ENCODE results near the gene EYA3. TPM values are rescaled to one million over a fixed set of nuclear protein-coding genes. Genes with fewer than 3 reads are reported as not detected.

Gene EYA3
- total and polyA plus RNA-seq, 11 donors, result 5.8 to 23.3 (median 17.4) TPM

- no peak for DNase-seq
- Histone ChIP-seq H3K27ac (peak overlapping the region in 5 of 12 donors; percentile 13 to 93 (median 45)), H3K27me3 (no peaks in the 10 kb centered on the region), H3K36me3 (no peaks in the 10 kb centered on the region), H3K4me1 (peaks cover 0 to 57% (median 0%) of the 10 kb centered on the region in 12 donors), H3K4me3 (peak overlapping the region in 4 of 12 donors; percentile 17 to 36 (median 24)), H3K9me3 (no peaks in the 10 kb centered on the region)
- intact Hi-C loops (cut with DNase I), result no loop called here
- ATAC-seq, result no peak
- TF ChIP-seq CTCF (IDR thresholded peaks at IDR 0.05), result no peak
- TF ChIP-seq POLR2A (IDR thresholded peaks at IDR 0.05), result no peak
- 60 to 77% (median 70%) methylated on average over 3 of the region's 3 CpGs for WGBS, 4 donors
Observed at GRCh38 chr1:28126212-28126611, 37.8 kb upstream of the EYA3 start.

DNA sequence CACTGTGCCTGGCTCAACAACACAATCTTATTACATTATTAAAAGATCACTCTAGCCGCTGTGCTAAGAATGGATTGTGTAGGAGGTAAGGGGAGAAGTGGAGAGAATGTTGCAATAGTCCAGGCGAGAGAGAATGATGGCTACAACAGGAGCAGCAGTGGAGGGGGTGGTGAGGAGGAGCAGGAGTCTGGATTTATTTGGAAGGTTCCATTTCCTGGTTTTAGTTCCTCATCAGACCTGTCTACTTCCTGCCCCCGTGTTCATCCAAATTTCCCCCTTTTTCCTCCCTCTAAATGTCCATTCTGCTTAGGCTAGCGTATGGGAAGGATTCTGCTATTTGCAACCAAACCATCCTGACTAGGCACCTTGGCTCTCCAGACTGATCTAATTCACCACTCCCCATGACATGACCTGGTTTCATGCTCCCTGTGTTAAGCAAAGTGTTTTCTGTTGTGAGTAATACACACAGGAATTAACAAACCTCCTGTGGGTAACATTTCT, 35.1 kb upstream of the EYA3 start:
- Histone ChIP-seq H3K27me3 (no peaks in the 10 kb centered on the region), H3K27ac (peak overlapping the region in 1 of 12 donors; percentile 38), H3K9me3 (no peaks in the 10 kb centered on the region), H3K4me3 (no peak overlapping the region), H3K4me1 (peaks cover 0 to 47% (median 0%) of the 10 kb centered on the region in 12 donors), H3K36me3 (no peaks in the 10 kb centered on the region)
- intact Hi-C loops (cut with DNase I), result no loop called here
- TF ChIP-seq POLR2A (IDR thresholded peaks at IDR 0.05) (no peak), CTCF (IDR thresholded peaks at IDR 0.05) (no peak)
- ATAC-seq, result peak in 1 of 4 donors; percentile 22
- WGBS, 4 donors, result 46 to 56% (median 54%) methylated on average over 4 of the region's 4 CpGs
- DNase-seq, result no peak

DNA sequence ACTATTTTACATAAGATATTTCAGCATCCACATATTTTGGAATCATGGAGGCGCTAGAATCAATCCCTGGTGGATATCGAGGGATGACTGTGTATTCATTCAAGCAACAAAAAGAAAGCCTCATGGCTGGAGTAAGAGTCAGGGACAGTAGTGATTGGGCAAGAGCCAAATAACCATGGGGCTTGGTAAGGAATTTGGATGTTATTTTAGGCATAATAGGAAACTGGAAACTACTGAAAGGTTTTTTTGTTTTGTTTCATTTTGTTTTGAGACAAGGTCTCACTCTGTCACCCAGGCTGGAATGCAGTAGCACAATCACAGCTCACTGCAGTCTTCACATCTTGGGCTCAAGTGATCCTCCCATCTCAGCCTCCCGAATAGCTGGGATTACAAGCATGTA, 33.8 kb upstream of the EYA3 start:
- peak overlapping the region in 1 of 12 donors; percentile 38 for H3K27ac ChIP-seq
- H3K9me3 ChIP-seq, result no peaks in the 10 kb centered on the region
- H3K4me1 ChIP-seq, result peaks cover 0 to 33% (median 0%) of the 10 kb centered on the region in 12 donors
- no peak for DNase-seq
- H3K36me3 ChIP-seq, result no peaks in the 10 kb centered on the region
- H3K4me3 ChIP-seq, result no peak overlapping the region
- no peak for TF ChIP-seq CTCF (IDR thresholded peaks at IDR 0.05)
- TF ChIP-seq POLR2A (IDR thresholded peaks at IDR 0.05), result no peak
- 78 to 89% (median 87%) methylated on average over 3 of the region's 3 CpGs for WGBS, 4 donors
- ATAC-seq, result no peak
- intact Hi-C loops (cut with DNase I), result no loop called here
- no peaks in the 10 kb centered on the region for H3K27me3 ChIP-seq

DNA sequence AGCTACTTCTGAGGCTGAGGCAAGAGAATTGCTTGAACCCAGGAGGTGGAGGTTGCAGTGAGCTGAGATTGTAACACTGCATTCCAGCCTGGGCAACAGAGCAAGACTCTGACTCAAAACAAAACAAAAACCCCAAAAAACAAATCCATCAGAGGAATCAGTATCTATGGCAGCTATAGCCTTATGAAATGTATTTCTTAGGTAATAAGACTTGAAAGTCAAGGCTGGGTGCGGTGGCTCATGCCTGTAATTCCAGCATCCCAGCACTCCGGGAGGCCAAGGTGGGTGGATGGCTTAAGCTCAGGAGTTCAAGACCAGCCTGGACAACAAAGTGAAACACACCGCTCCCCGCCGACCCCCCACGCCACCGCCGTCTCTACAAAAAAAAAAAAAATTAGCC, 31.1 kb upstream of the EYA3 start:
- H3K36me3 ChIP-seq, result no peaks in the 10 kb centered on the region
- H3K4me1 ChIP-seq, result peaks cover 0 to 33% (median 0%) of the 10 kb centered on the region in 12 donors
- H3K27ac ChIP-seq, result no peak overlapping the region
- no peaks in the 10 kb centered on the region for H3K9me3 ChIP-seq
- H3K27me3 ChIP-seq, result no peaks in the 10 kb centered on the region
- 90 to 96% (median 94%) methylated on average over 8 of the region's 8 CpGs for WGBS, 4 donors
- H3K4me3 ChIP-seq, result no peak overlapping the region
- intact Hi-C loops (cut with DNase I), result no loop called here
- ATAC-seq (no peak), DNase-seq (no peak)
- TF ChIP-seq CTCF (IDR thresholded peaks at IDR 0.05) (no peak), POLR2A (IDR thresholded peaks at IDR 0.05) (no peak)
